PC-3 (cell line): ENCODE data around the gene TGFB2. TPM values are rescaled to one million over a fixed set of nuclear protein-coding genes. Genes with fewer than 3 reads are reported as not detected.

Source experiments
- ATAC-seq: fragments of 200-7000 bp; cut with Tn5 transposase; 2 replicates; pipeline ENCODE4 v1.9.1; 2020; ENCODE audit warnings: mild to moderate bottlenecking, moderate library complexity
- BruUV-seq: library from RNA; stranded (reverse); fragments of 400-500 nt; replicated peaks from 2 replicates; lab custom pipeline; 2021; lab: Mats Ljungman, UMichigan
- CTCF ChIA-PET: fragments of 300-600 bp; sonication (Branson Sonifier 250); formaldehyde crosslinking; loops from one replicate; lab custom pipeline; 2022; ENCODE audit warnings: antibody characterized with exemption; lab: Charles Lee
- POLR2A ChIA-PET: fragments of 300-600 bp; sonication (Branson Sonifier 250); formaldehyde crosslinking; loops from one replicate; lab custom pipeline; 2022; ENCODE audit warnings: antibody characterized with exemption; ENCODE audit not compliant: unreplicated experiment; lab: Charles Lee
- DNase-seq: peaks from one replicate; pipeline ENCODE4 v3.0.0-alpha.2; 2015
- H2AFZ ChIP-seq: fragments of 300-600 bp; sonication (generic); 2 replicates; pipeline ENCODE4 v1.6.0; 2016; ENCODE audit warnings: antibody characterized with exemption, low read length
- H3F3A ChIP-seq: fragments of 300-600 bp; sonication (generic); one replicate; pipeline ENCODE4 v1.6.0; 2017; ENCODE audit warnings: antibody characterized with exemption, low read length, control low read depth, mild to moderate bottlenecking; ENCODE audit not compliant: unreplicated experiment
- H3K27ac ChIP-seq: fragments of 300-600 bp; sonication (generic); 2 replicates; pipeline ENCODE4 v1.5.1; 2016; ENCODE audit warnings: mild to moderate bottlenecking, low read length
- H3K27me3 ChIP-seq: fragments of 300-600 bp; sonication (generic); 2 replicates; pipeline ENCODE4 v1.6.1; 2016; ENCODE audit warnings: low read length, mixed read lengths
- H3K36me3 ChIP-seq: fragments of 300-600 bp; sonication (generic); 2 replicates; pipeline ENCODE4 v1.6.1; 2016; ENCODE audit warnings: low read depth, mixed run types, low read length, mixed read lengths
- H3K4me1 ChIP-seq: fragments of 300-600 bp; sonication (generic); 2 replicates; pipeline ENCODE4 v1.5.1; 2016; ENCODE audit warnings: low read length; ENCODE audit not compliant: insufficient read depth
- H3K4me2 ChIP-seq: fragments of 300-600 bp; sonication (generic); 2 replicates; pipeline ENCODE4 v1.6.0; 2016; ENCODE audit warnings: low read length
- H3K4me3 ChIP-seq: fragments of 300-600 bp; sonication (generic); 2 replicates; pipeline ENCODE4 v1.5.1; 2016; ENCODE audit warnings: mild to moderate bottlenecking, low read length, mixed read lengths
- H3K79me2 ChIP-seq: fragments of 300-600 bp; sonication (generic); 2 replicates; pipeline ENCODE4 v1.6.1; 2017; ENCODE audit warnings: low read length, mixed read lengths
- H3K9ac ChIP-seq: fragments of 300-600 bp; sonication (generic); 2 replicates; pipeline ENCODE4 v1.6.0; 2016; ENCODE audit warnings: mild to moderate bottlenecking, low read length
- H3K9me2 ChIP-seq: fragments of 300-600 bp; sonication (generic); replicated peaks from 2 replicates; pipeline ENCODE4 v1.6.1; 2016; ENCODE audit warnings: mixed run types, low read length, mixed read lengths
- H3K9me3 ChIP-seq: fragments of 300-600 bp; sonication (generic); 2 replicates; pipeline ENCODE4 v1.6.1; 2016; ENCODE audit warnings: low read length, mixed read lengths
- H4K20me1 ChIP-seq: fragments of 300-600 bp; sonication (generic); 2 replicates; pipeline ENCODE4 v1.6.1; 2016; ENCODE audit warnings: low read length, mixed read lengths
- CTCF ChIP-seq: fragments of 300-600 bp; sonication (generic); conservative IDR thresholded peaks from 2 replicates; pipeline ENCODE4 v1.5.1; 2017; ENCODE audit warnings: antibody characterized with exemption, low read depth, mild to moderate bottlenecking, low read length
- EZH2 ChIP-seq: fragments of 300-600 bp; sonication (generic); IDR thresholded peaks from one replicate; pipeline ENCODE4 v1.6.1; 2017; ENCODE audit warnings: antibody characterized with exemption, mild to moderate bottlenecking, low read length; ENCODE audit not compliant: unreplicated experiment
- EZH2phosphoT487 ChIP-seq: fragments of 300-600 bp; sonication (generic); IDR thresholded peaks from 2 replicates; pipeline ENCODE4 v1.6.1; 2018; ENCODE audit warnings: mild to moderate bottlenecking, antibody characterized with exemption, low read length, borderline replicate concordance
- intact Hi-C: fragments of 100-400 bp; cut with micrococcal nuclease; formaldehyde crosslinking; loops from 2 replicates; pipeline ENCODE4 v1.9.0; 2023
- total RNA-seq: library from RNA; depleted of rRNA; stranded (reverse); fragments of >200 nt; gene quantifications from 2 replicates; pipeline ENCODE4 v1.2.3, GENCODE V29; 2014

Gene TGFB2
- total RNA-seq, 1 experiment from 2014 or later: 50.3 TPM

DNA sequence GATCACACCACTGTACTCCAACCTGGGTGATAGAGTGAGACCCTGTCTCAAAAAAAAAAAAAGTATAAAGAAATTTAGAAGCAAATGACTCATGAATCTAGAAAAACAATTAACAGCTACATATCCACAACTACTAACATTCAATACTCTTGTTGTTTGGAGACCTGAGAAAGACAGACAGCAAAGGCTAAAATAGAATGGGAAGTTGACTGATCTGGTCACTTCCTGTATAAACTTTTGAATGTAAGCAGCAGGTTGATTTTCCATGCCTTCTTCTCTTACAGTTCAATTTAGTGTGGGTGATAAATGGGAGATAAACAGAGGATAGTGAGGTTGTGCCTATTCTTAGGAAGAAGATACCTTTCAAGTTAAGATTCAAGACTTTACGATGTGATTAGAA lies 85.2 kb downstream of the TGFB2 start:
- no peak for TF ChIP-seq EZH2
- no TSS peak for BruUV-seq
- Histone ChIP-seq H3K4me1 (peaks cover 15% of the 10 kb centered on the region), H3K9me3 (no peaks in the 10 kb centered on the region), H3K4me2 (no peak overlapping the region), H3K27me3 (no peaks in the 10 kb centered on the region), H2AFZ (no peak overlapping the region), H3F3A (peaks cover 9% of the 10 kb centered on the region), H3K4me3 (no peak overlapping the region), H3K79me2 (peaks cover 51% of the 10 kb centered on the region), H3K9ac (no peak overlapping the region), H4K20me1 (no peaks in the 10 kb centered on the region), H3K27ac (no peak overlapping the region), H3K36me3 (peaks cover 30% of the 10 kb centered on the region), H3K9me2 (no peaks in the 10 kb centered on the region)
- POLR2A ChIA-PET: no interaction called here
- ATAC-seq (no peak), DNase-seq (no peak)
- intact Hi-C loops: no loop called here
- CTCF ChIA-PET: no interaction called here

- Histone ChIP-seq H3K4me1 (peaks cover 10% of the 10 kb centered on the region), H3K9ac (no peak overlapping the region), H3K9me2 (no peaks in the 10 kb centered on the region), H3K4me2 (no peak overlapping the region), H3K79me2 (peaks cover 51% of the 10 kb centered on the region), H3K36me3 (peaks cover 35% of the 10 kb centered on the region), H3K27ac (no peak overlapping the region), H2AFZ (no peak overlapping the region), H3K4me3 (no peak overlapping the region), H3K27me3 (no peaks in the 10 kb centered on the region), H4K20me1 (no peaks in the 10 kb centered on the region), H3K9me3 (no peaks in the 10 kb centered on the region), H3F3A (peaks cover 6% of the 10 kb centered on the region)
- no peak for DNase-seq
- intact Hi-C loops: no loop called here
- BruUV-seq: no TSS peak
- ChIA-PET POLR2A (no interaction called here), CTCF (no interaction called here)
- no peak for TF ChIP-seq EZH2phosphoT487
- no peak for TF ChIP-seq EZH2
- TF ChIP-seq CTCF: no peak
- no peak for ATAC-seq
Observed at GRCh38 chr1:218430822-218431221, 85.7 kb downstream of the TGFB2 start.

GRCh38 chr1:218431476-218431875 lies 86.3 kb downstream of the TGFB2 start:
- no TSS peak for BruUV-seq
- ATAC-seq (no peak), DNase-seq (no peak)
- no peaks in the 10 kb centered on the region for H3K9me2 ChIP-seq
- POLR2A ChIA-PET: interaction anchor here (0.6 kb wide), 1 partner anchor 800 kb away, joined by 4 read pairs; the partner anchor contains the start of genes GPATCH2 and SPATA17
- no peak overlapping the region for H3K4me3 ChIP-seq
- no peaks in the 10 kb centered on the region for H3K9me3 ChIP-seq
- H3K4me2 ChIP-seq: no peak overlapping the region
- H3K9ac ChIP-seq: no peak overlapping the region
- CTCF ChIA-PET: no interaction called here
- peaks cover 8% of the 10 kb centered on the region for H3K4me1 ChIP-seq
- no peak overlapping the region for H3K27ac ChIP-seq
- H3K27me3 ChIP-seq: no peaks in the 10 kb centered on the region
- TF ChIP-seq CTCF: no peak
- TF ChIP-seq EZH2: no peak
- no peak for TF ChIP-seq EZH2phosphoT487
- H3K36me3 ChIP-seq: peaks cover 42% of the 10 kb centered on the region
- H3K79me2 ChIP-seq: peaks cover 46% of the 10 kb centered on the region
- no peaks in the 10 kb centered on the region for H3F3A ChIP-seq
- H2AFZ ChIP-seq: no peak overlapping the region
- H4K20me1 ChIP-seq: no peaks in the 10 kb centered on the region
- intact Hi-C loops: no loop called here
